GM21367 (cell line): ENCODE results near the gene MGAT5B.
"Not testable (repeated sequence)": the region's sequence is repeated elsewhere in the genome, so short reads cannot be mapped to it uniquely, and the experiment has no call there.

Experiments used
- ATAC-seq: cut with Tn5 transposase; IDR thresholded peaks from one replicate; pipeline ENCODE4 v1.9.1; 2021; ENCODE audit not compliant: unreplicated experiment

MGAT5B gene

DNA sequence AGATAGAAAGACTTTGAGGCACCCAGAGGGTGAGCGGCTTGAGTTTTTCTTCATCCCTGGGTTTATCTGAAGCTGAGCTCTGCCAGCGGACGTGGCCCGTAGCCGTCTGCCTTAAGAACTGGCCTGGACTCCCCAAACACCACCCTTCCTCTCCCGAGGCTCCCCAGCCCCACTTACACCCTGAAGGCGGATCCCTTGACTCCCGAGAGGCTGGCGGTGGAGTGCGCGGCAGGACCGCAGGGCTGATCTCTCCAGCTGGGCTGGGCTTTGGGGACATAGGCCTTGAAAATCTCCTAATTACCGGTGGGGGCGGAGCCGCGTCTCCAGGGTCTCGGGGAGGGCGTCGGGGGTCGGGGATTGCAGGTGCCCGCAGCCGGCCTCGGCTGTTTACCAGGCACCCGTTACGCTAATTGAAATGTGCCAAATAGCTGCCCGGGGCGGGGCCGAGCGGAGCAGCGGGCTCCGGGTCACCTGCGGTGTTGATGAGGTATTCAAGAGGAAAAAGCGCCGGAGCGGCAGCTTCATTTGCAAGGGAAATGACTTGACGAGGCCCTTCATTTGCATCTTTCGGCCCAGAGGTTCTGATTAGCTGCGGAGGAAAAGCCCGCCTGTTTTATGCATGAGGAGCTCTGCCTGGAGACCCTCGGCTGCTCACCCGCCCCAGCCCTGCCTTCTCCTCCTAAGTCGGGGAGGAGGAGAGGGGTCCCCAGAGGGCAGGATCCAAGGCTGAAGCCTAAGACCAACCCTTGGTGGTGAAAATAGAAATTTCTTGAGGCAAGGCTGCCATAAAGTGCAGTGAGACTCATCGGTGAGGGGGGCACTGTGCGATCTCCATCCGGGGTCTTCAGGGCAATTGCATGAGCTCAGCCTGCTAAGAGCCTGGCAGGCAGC lies 100.7 kb downstream of the MGAT5B start:
- no peak for ATAC-seq

DNA sequence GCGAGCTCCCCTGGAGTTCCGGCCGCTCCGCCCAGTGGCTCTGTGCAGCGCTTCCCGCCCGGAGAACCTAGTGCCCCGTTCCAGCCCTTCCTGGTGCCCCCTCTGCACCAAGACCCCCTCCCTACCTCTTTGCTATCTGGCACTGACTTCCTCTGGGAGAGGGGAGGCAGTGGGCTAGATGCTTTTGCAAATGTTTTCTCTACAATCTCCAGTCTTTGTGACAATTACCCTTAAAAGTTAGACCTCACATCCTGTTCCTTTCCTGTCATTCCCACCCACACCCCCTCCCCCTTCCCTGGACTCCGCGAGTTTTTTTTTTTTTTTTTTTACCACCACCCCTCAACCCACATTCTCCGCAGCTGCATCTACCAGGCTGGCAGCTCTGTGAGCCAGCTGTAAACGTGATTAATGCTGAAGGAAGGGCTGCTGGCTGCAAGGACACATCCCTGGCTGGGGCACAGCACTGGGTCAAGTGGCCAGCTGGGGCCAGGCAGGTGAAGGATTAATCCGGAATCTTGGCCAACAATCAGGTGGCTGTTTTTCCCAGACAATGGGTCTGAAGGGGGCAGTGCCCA lies 101.5 kb downstream of the MGAT5B start:
- ATAC-seq: no peak

- ATAC-seq: not testable (repeated sequence)
Observed at GRCh38 chr17:76970228-76970627, 102.0 kb downstream of the MGAT5B start.

DNA sequence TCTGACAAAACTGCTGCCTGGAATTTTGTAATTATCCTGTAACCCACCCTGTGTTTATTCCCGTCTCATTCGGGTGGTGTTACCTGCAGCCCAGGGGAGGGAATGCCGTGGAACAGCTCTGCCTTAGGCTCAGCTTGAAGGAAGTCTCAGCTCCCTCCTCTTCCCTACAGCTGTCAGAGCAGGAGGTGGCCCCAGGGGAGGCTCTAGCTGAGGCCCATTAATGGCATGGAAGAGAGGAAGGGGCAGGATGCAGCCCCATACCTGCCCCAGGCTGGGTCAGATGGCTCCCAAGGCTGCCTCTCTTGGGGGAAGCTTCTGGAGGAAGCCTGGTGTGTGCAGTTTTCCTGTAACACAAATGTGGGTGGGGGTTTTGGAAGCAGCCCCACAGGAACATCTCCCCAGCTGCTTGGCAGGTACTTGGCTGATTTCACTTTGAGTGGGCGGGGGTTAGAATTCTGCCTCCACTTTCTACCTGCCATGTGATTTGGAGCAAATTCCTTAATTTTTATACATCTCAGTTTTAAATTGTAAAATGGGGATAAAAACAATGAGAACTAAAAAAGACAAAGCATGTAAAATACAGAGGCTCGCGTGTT lies 103.9 kb downstream of the MGAT5B start:
- ATAC-seq: no peak

- no peak for ATAC-seq
Observed at GRCh38 chr17:76973040-76973439, 104.8 kb downstream of the MGAT5B start.

GRCh38 chr17:76974721-76975120 lies 106.5 kb downstream of the MGAT5B start:
- no peak for ATAC-seq

GRCh38 chr17:76978050-76978449 lies 109.8 kb downstream of the MGAT5B start:
- ATAC-seq: not testable (repeated sequence)

GRCh38 chr17:76981545-76982295 lies 113.5 kb downstream of the MGAT5B start:
- no peak for ATAC-seq

DNA sequence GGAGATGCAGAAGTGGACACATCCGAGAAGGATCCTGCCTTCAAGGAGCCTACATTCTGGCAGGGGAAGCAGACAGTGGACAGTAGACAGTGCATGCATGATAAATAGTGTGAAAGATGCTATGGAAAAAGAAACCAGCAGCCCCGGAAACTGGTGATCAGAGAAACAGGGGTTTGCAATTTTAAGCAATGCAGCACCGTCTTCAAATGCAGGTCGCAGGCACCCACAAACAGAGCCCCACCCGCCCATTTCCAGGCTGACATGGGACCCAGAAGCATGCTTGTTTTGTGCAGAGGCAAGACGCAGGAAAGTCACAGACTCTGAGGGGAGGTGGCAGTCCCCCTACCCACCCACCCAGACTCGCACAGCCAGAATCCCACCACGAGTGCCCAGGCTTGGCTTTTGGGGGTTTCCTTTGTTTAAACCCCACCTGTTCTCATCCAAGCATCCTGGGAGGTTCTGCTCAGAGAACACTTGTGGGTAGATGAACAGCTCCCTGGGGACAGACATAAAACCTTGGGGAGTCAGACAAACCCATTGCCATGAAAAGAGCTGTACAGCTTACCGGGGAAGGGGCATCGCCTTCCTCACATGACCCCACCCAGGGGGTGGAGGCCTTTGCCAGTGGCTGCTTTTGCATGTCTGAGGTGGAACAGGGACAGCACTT lies 114.3 kb downstream of the MGAT5B start:
- ATAC-seq: no peak

- ATAC-seq: no peak
Observed at GRCh38 chr17:76983075-76983775, 115.0 kb downstream of the MGAT5B start.

- ATAC-seq: no peak
Observed at GRCh38 chr17:76986365-76986764, 118.2 kb downstream of the MGAT5B start.

- ATAC-seq: no peak
Observed at GRCh38 chr17:76987486-76988093, 119.4 kb downstream of the MGAT5B start.

GRCh38 chr17:76988796-76989195 lies 120.6 kb downstream of the MGAT5B start:
- ATAC-seq: no peak

DNA sequence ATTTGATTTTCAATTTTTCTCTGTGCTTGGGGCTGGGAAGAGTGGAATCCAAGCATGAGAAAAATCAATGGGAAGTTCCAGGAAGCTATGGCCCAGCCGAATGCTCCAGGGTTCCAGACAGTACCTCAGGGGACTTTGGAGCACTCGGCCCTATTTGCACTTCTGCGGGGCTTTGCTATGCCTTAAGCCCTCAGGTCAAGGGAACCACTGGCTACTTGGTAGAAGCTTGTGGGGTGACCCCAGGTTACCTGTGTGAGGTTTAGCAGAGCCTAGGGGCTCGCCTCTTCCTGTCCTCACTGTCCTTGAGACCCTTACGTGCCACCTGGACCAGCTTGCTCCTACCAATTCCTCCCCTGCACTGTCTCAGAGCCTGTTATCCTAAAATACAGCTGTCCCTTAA lies 121.3 kb downstream of the MGAT5B start:
- ATAC-seq: no peak

DNA sequence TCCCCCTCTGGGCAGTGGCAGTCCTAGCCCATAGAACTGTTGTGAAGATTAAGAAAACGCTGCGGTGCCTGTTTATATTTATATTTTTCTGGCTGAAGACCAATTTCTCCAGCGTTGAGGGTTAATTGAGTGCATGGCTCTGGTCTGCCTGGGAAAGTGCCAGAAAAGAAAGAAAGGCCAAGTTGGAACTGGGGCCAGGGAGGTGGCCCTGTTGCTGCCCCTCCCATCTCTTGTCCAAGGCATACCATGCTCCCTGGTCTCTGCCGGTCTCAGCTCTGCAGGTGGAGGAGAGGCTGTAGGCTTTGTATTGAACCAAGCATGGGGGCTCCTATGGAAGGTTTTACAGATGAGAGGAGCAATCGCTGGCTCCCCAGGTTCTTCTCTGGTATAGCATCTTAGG lies 124.7 kb downstream of the MGAT5B start:
- ATAC-seq: no peak

DNA sequence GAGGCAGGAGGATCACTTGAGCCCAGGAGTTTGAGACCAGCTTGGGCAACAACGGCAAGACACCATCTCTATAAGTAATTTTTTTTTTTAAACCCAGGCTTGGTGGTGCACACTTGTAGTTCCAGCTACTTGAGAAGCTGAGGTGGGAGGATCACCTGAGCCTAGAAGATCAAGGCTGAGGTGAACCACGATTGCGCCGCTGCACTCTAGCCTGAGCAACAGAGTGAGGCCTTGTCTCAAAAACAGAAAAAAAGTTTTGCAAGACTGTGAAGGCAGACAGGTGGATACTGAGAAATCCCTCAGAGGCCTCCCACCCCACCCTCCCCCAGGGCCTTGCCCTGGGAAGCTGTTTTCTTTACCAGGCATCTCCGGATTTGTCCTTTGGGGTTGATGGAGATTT lies 125.4 kb downstream of the MGAT5B start:
- no peak for ATAC-seq

GRCh38 chr17:76994237-76994637 lies 126.0 kb downstream of the MGAT5B start:
- ATAC-seq: no peak

GRCh38 chr17:76995387-76996105 lies 127.3 kb downstream of the MGAT5B start:
- ATAC-seq: no peak
